H9 (cell line): ENCODE data around the gene GAPT. TPM values are rescaled to one million over a fixed set of nuclear protein-coding genes. Genes with fewer than 3 reads are reported as not detected.
A peak's percentile ranks its signal among the peaks of the same experiment; 100 is the strongest.

Experiments
- DNase-seq: peaks from one replicate; pipeline ENCODE4 v3.0.0-alpha.2; 2017
- H2AFZ ChIP-seq: one replicate; pipeline ENCODE4 v1.6.1; 2013; ENCODE audit warnings: mild to moderate bottlenecking, low read length, control low read depth, moderate library complexity
- H2AK5ac ChIP-seq: 2 replicates; pipeline ENCODE4 v1.6.1; 2013; ENCODE audit warnings: low read length, control low read depth, mixed read lengths; ENCODE audit not compliant: insufficient read length
- H2BK120ac ChIP-seq: one replicate; pipeline ENCODE4 v1.6.1; 2013; ENCODE audit warnings: low read depth, mild to moderate bottlenecking, low read length, control low read depth, inconsistent platforms; ENCODE audit not compliant: poor library complexity, severe bottlenecking
- H2BK12ac ChIP-seq: 2 replicates; pipeline ENCODE4 v1.6.1; 2013; ENCODE audit warnings: low read length, control low read depth, mixed read lengths, low read depth; ENCODE audit not compliant: insufficient read length
- H2BK15ac ChIP-seq: 2 replicates; pipeline ENCODE4 v1.6.1; 2013; ENCODE audit warnings: low read depth, low read length, control low read depth
- H2BK20ac ChIP-seq: one replicate; pipeline ENCODE4 v1.6.1; 2013; ENCODE audit warnings: low read depth, mild to moderate bottlenecking, low read length, control low read depth, inconsistent platforms; ENCODE audit not compliant: poor library complexity, severe bottlenecking
- H2BK5ac ChIP-seq: 2 replicates; pipeline ENCODE4 v1.6.1; 2013; ENCODE audit warnings: low read length, control low read depth, mixed read lengths; ENCODE audit not compliant: insufficient read length
- H3K14ac ChIP-seq: 2 replicates; pipeline ENCODE4 v1.6.1; 2013; ENCODE audit warnings: low read length, control low read depth; ENCODE audit not compliant: insufficient read depth
- H3K18ac ChIP-seq: 2 replicates; pipeline ENCODE4 v1.6.1; 2013; ENCODE audit warnings: low read depth, mild to moderate bottlenecking, mixed read lengths, low read length, control low read depth; ENCODE audit not compliant: insufficient read length
- H3K23ac ChIP-seq: 2 replicates; pipeline ENCODE4 v1.6.1; 2013; ENCODE audit warnings: low read length, control low read depth, mixed read lengths, low read depth; ENCODE audit not compliant: insufficient read length
- H3K23me2 ChIP-seq: 2 replicates; pipeline ENCODE4 v1.6.1; 2013; ENCODE audit warnings: low read depth, mild to moderate bottlenecking, mixed read lengths, low read length, control low read depth; ENCODE audit not compliant: insufficient read length, poor library complexity, severe bottlenecking
- H3K27ac ChIP-seq: 2 replicates; pipeline ENCODE4 v1.5.1; 2013; ENCODE audit warnings: low read length, control low read depth, mixed read lengths, low read depth; ENCODE audit not compliant: insufficient read length
- H3K27me3 ChIP-seq: 2 replicates; pipeline ENCODE4 v1.6.1; 2013; ENCODE audit warnings: low read length, control low read depth, inconsistent platforms; ENCODE audit not compliant: insufficient read depth
- H3K4ac ChIP-seq: 2 replicates; pipeline ENCODE4 v1.6.1; 2013; ENCODE audit warnings: low read depth, mild to moderate bottlenecking, control low read depth, inconsistent platforms, low read length, moderate library complexity
- H3K4me1 ChIP-seq: 2 replicates; pipeline ENCODE4 v1.6.1; 2013; ENCODE audit warnings: low read length, control low read depth, inconsistent platforms; ENCODE audit not compliant: insufficient read depth
- H3K4me2 ChIP-seq: 2 replicates; pipeline ENCODE4 v1.6.1; 2013; ENCODE audit warnings: low read length, control low read depth, mixed read lengths; ENCODE audit not compliant: insufficient read length, insufficient read depth
- H3K56ac ChIP-seq: 2 replicates; pipeline ENCODE4 v1.6.1; 2013; ENCODE audit warnings: low read depth, mild to moderate bottlenecking, mixed read lengths, low read length, control low read depth; ENCODE audit not compliant: insufficient read length
- H3K79me1 ChIP-seq: 2 replicates; pipeline ENCODE4 v1.6.1; 2013; ENCODE audit warnings: low read depth, mild to moderate bottlenecking, moderate library complexity, low read length, control low read depth, inconsistent platforms; ENCODE audit not compliant: insufficient read depth, poor library complexity, severe bottlenecking
- H3K79me2 ChIP-seq: 2 replicates; pipeline ENCODE4 v1.6.1; 2013; ENCODE audit warnings: low read length, control low read depth, inconsistent platforms; ENCODE audit not compliant: insufficient read depth
- H3K9ac ChIP-seq: 2 replicates; pipeline ENCODE4 v1.6.1; 2013; ENCODE audit warnings: low read length, control low read depth, mixed read lengths; ENCODE audit not compliant: insufficient read length; ENCODE audit errors: extremely low read depth
- H3K9me3 ChIP-seq: one replicate; pipeline ENCODE4 v1.6.1; 2013; ENCODE audit warnings: low read depth, low read length, inconsistent platforms; ENCODE audit not compliant: control insufficient read depth
- H3T11ph ChIP-seq: one replicate; pipeline ENCODE4 v1.6.1; 2013; ENCODE audit warnings: mild to moderate bottlenecking, low read length, control low read depth, inconsistent platforms
- H4K20me1 ChIP-seq: one replicate; pipeline ENCODE4 v1.6.1; 2013; ENCODE audit not compliant: control insufficient read depth, insufficient read length, insufficient read depth
- H4K5ac ChIP-seq: 2 replicates; pipeline ENCODE4 v1.6.1; 2013; ENCODE audit warnings: low read depth, mild to moderate bottlenecking, mixed read lengths, low read length, control low read depth; ENCODE audit not compliant: insufficient read length
- H4K8ac ChIP-seq: replicated peaks from 2 replicates; pipeline ENCODE4 v1.6.1; 2013; ENCODE audit warnings: low read length, control low read depth, mixed read lengths, low read depth; ENCODE audit not compliant: insufficient read length
- H4K91ac ChIP-seq: 2 replicates; pipeline ENCODE4 v1.6.1; 2013; ENCODE audit warnings: low read depth, mild to moderate bottlenecking, moderate library complexity, mixed read lengths, low read length, control low read depth; ENCODE audit not compliant: insufficient read length
- H3K27ac Mint-ChIP-seq, 3 experiments: 2 replicates in 2 of 3; 3 replicates in 1 of 3; pipeline ENCODE4 v1.8.0; 2020 to 2021; ENCODE audit warnings: mixed read lengths in 3 of 3, mild to moderate bottlenecking in 1 of 3, moderate library complexity in 1 of 3
- H3K27me3 Mint-ChIP-seq: 2 replicates; pipeline ENCODE4 v1.8.0; 2021; ENCODE audit warnings: low read depth, mild to moderate bottlenecking, moderate library complexity, mixed read lengths
- H3K36me3 Mint-ChIP-seq, 3 experiments: 2 replicates in 2 of 3; 3 replicates in 1 of 3; pipeline ENCODE4 v1.8.0; 2020 to 2021; ENCODE audit warnings: low read depth in 3 of 3, mixed read lengths in 3 of 3; ENCODE audit not compliant: insufficient read depth in 1 of 3
- H3K4me1 Mint-ChIP-seq, 2 experiments: 2 replicates each; pipeline ENCODE4 v1.8.0; 2020; ENCODE audit warnings: mixed read lengths in 2 of 2
- H3K4me3 Mint-ChIP-seq, 2 experiments: 2 replicates in 1 of 2; 3 replicates in 1 of 2; pipeline ENCODE4 v1.8.0; 2020 to 2021; ENCODE audit warnings: mild to moderate bottlenecking in 2 of 2, mixed read lengths in 2 of 2, moderate library complexity in 1 of 2
- H3K9me3 Mint-ChIP-seq, 2 experiments: 2 replicates in 1 of 2; 3 replicates in 1 of 2; pipeline ENCODE4 v1.8.0; 2020; ENCODE audit warnings: mild to moderate bottlenecking in 2 of 2, mixed read lengths in 2 of 2, moderate library complexity in 1 of 2
- WGBS: extraction: QIAGEN DNeasy Blood & Tissue Kit; methylation state at CpG from one replicate; pipeline ENCODE4 v1.1.7; 2013; ENCODE audit warnings: missing lambda C conversion rate, low lambda C conversion rate, mixed read lengths; ENCODE audit not compliant: insufficient read length; ENCODE audit errors: extremely low coverage; 5-methylcytosine and 5-hydroxymethylcytosine counted together
- total RNA-seq: library from RNA; stranded (reverse); gene quantifications from 2 replicates; pipeline ENCODE4 v1.2.1, GENCODE V29; 2021
- TF ChIP-seq, protein P1 (sequence below): fragments of 200-600 bp; sonication (generic); conservative IDR thresholded peaks from 3 replicates; pipeline ENCODE4 v1.8.0; 2021; ENCODE audit warnings: antibody characterized with exemption, mild to moderate bottlenecking

The GAPT gene
- total RNA-seq, 1 experiment from 2014 or later = not detected

DNA sequence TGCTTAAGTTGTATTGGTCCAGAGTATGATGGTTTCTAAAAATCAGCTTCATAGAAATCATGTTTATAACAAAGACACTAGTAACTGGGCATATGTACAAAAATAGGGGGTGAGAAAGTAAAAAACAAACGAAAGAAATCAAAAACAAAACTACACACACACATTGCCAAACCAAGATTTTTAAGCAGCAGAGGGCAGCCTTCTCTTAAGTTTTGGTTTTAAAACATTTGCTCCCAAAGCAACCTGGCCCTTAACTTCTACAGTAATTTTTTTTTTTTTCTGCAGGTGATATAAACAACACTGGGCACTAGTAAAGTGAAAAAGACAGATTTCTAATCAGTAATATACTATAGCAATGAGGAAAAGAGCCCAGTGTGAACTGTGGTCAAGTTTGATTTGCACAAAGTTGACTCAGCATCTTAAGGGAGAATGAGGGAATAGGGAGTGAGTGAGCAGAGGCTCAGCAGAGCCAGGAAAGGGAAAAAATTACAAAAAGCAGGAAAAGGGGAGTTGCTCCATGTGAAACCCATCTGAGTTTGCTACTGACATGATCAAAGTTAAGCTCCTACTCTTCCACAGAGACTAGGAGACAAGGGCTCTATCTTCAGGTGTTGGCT lies 13.4 kb upstream of the GAPT start:
- no peak overlapping the region for H3K4ac ChIP-seq
- no peaks in the 10 kb centered on the region for H3K4me1 Mint-ChIP-seq
- no peaks in the 10 kb centered on the region for H3K79me2 ChIP-seq
- H3K18ac ChIP-seq = no peak overlapping the region
- no peaks in the 10 kb centered on the region for H3K4me1 ChIP-seq
- no peaks in the 10 kb centered on the region for H4K20me1 ChIP-seq
- H3K27ac ChIP-seq = no peak overlapping the region
- no peak overlapping the region for H3K9ac ChIP-seq
- no peak overlapping the region for H4K5ac ChIP-seq
- H2BK12ac ChIP-seq = no peak overlapping the region
- H4K91ac ChIP-seq = no peak overlapping the region
- DNase-seq = no peak
- H3K14ac ChIP-seq = no peak overlapping the region
- H3K27me3 Mint-ChIP-seq = no peaks in the 10 kb centered on the region
- no peak overlapping the region for H3K23ac ChIP-seq
- H3K56ac ChIP-seq = no peak overlapping the region
- H3K79me1 ChIP-seq = no peaks in the 10 kb centered on the region
- H2AFZ ChIP-seq = no peak overlapping the region
- no CpG with 5 or more reads among the region's 1 CpG for WGBS
- TF ChIP-seq, protein P1, sequence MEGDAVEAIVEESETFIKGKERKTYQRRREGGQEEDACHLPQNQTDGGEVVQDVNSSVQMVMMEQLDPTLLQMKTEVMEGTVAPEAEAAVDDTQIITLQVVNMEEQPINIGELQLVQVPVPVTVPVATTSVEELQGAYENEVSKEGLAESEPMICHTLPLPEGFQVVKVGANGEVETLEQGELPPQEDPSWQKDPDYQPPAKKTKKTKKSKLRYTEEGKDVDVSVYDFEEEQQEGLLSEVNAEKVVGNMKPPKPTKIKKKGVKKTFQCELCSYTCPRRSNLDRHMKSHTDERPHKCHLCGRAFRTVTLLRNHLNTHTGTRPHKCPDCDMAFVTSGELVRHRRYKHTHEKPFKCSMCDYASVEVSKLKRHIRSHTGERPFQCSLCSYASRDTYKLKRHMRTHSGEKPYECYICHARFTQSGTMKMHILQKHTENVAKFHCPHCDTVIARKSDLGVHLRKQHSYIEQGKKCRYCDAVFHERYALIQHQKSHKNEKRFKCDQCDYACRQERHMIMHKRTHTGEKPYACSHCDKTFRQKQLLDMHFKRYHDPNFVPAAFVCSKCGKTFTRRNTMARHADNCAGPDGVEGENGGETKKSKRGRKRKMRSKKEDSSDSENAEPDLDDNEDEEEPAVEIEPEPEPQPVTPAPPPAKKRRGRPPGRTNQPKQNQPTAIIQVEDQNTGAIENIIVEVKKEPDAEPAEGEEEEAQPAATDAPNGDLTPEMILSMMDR = peak; percentile 59; the same call in 2 of the 3 replicates
- no peak overlapping the region for H2BK20ac ChIP-seq
- no peak overlapping the region for H4K8ac ChIP-seq
- H3K36me3 Mint-ChIP-seq = peaks cover 6 to 28% (median 21%) of the 10 kb centered on the region in 3 experiments
- no peak overlapping the region for H3T11ph ChIP-seq
- peaks cover 27 to 30% of the 10 kb centered on the region in 2 experiments for H3K9me3 Mint-ChIP-seq
- no peak overlapping the region for H2AK5ac ChIP-seq
- no peak overlapping the region for H3K4me3 Mint-ChIP-seq
- H2BK15ac ChIP-seq = no peak overlapping the region
- no peak overlapping the region for H3K4me2 ChIP-seq
- no peak overlapping the region for H2BK120ac ChIP-seq
- H3K23me2 ChIP-seq = no peaks in the 10 kb centered on the region
- no peak overlapping the region for H2BK5ac ChIP-seq
- H3K27me3 ChIP-seq = no peaks in the 10 kb centered on the region
- peaks cover 6% of the 10 kb centered on the region for H3K9me3 ChIP-seq
- H3K27ac Mint-ChIP-seq = no peak overlapping the region; a peak in 1 of 7 replicates
